Adrenal gland (tissue), 12 donors: ENCODE results near the gene CNTLN. TPM values are rescaled to one million over a fixed set of nuclear protein-coding genes. Genes with fewer than 3 reads are reported as not detected.

Experiments used
- DNase-seq, 7 donors: peaks; one replicate each; pipeline ENCODE4 v3.0.0-alpha.2; 2019 to 2020
- H3K27ac ChIP-seq, 5 donors: fragments of 200-600 bp; sonication (generic) in 4 of 5; 1 replicate in 3 of 5; 2 replicates in 2 of 5; pipeline versions ENCODE4 v1.5.1 to v1.8.0; 2016 to 2020; ENCODE audit warnings: mild to moderate bottlenecking in 1 of 5
- H3K27me3 ChIP-seq: fragments of 200-600 bp; 2 replicates; pipeline ENCODE4 v1.8.0; 2021
- H3K36me3 ChIP-seq, 2 donors: fragments of 200-600 bp; replicated peaks in 1 of 2; 1 replicate in 1 of 2; 2 replicates in 1 of 2; pipeline versions ENCODE4 v1.5.1 to v1.8.0; 2018 to 2022
- H3K4me1 ChIP-seq, 2 donors: fragments of 200-600 bp; replicated peaks in 1 of 2; 1 replicate in 1 of 2; 2 replicates in 1 of 2; pipeline versions ENCODE4 v1.5.1 to v1.8.0; 2018 to 2021
- H3K4me3 ChIP-seq, 4 donors: fragments of 200-600 bp; sonication (generic) in 3 of 4; one replicate each; pipeline ENCODE4 v1.5.1; 2016 to 2018
- H3K9me3 ChIP-seq, 3 donors: fragments of 200-600 bp; sonication (generic) in 1 of 3; replicated peaks in 1 of 3; 1 replicate in 2 of 3; 2 replicates in 1 of 3; pipeline versions ENCODE4 v1.5.1 to v1.8.0; 2016 to 2021
- POLR2A ChIP-seq, 2 donors: fragments of 450-650 bp; IDR thresholded peaks; one replicate each; pipeline ENCODE4 v1.6.1; 2017; ENCODE audit warnings: antibody characterized with exemption in 2 of 2, mild to moderate bottlenecking in 2 of 2, moderate library complexity in 1 of 2
- WGBS, 4 donors: extraction: QIAGEN DNeasy Blood & Tissue Kit in 2 of 4; methylation state at CpG; one replicate each; pipeline versions ENCODE4 v1.1.5 to v1.1.7; 2013 to 2017; 5-methylcytosine and 5-hydroxymethylcytosine counted together
- intact Hi-C, 2 donors: fragments of 100-400 bp; cut with DNase I; formaldehyde crosslinking; loops; one replicate each; pipeline versions ENCODE4 v1.14.1 to v1.15.0; 2022 to 2023
- polyA plus RNA-seq, 3 donors: library from polyadenylated mRNA; stranded (reverse); fragments of 200-250 nt in 2 of 3; fragments of 350-450 nt in 1 of 3; fragmentation: Illumina TruSeq in 1 of 3; extraction: RNeasy Lipid Tissue Mini Kit (QIAGEN cat#74804) in 1 of 3; gene quantifications; one replicate each; pipeline ENCODE4 v1.2.3, GENCODE V29; 2013 to 2014
- total RNA-seq, 9 donors: library from RNA; depleted of rRNA in 4 of 9; stranded (reverse); fragments of >200 nt in 4 of 9; fragments of 120-200 nt in 1 of 9; fragmentation: NEBNext Ultra II Directional in 1 of 9; extraction: Animal tissue kit (Norgen Biotek cat#: 25700) in 1 of 9; gene quantifications; one replicate each; pipeline versions ENCODE4 v1.1.0 to v1.2.4, GENCODE V29; 2013 to 2023
- TF ChIP-seq, protein P1 (sequence below), 6 experiments: fragments of 450-650 bp in 4 of 6; fragments of 200-600 bp in 2 of 6; sonication (generic) in 1 of 6; IDR thresholded peaks; 1 replicate in 5 of 6; 2 replicates in 1 of 6; pipeline versions ENCODE4 v1.5.1 to v1.8.0; 2016 to 2021; ENCODE audit warnings: antibody characterized with exemption in 6 of 6, mild to moderate bottlenecking in 2 of 6, moderate library complexity in 1 of 6
- donor health status: healthy with polysubstance abuse.
- donor health status: Bipolar disorder and iron deficiency.
- donor health status: DM: yes; HTN: yes; CAD: no.
- donor health status: DM: no; HTN: no; CAD: no.
- donor health status: DM: no; HTN: no; CAD: no.
- donor health status: DM: yes; HTN: yes; CAD: no.

Gene CNTLN
- total and polyA plus RNA-seq, 12 donors, result 2.1 to 13.6 (median 6.4) TPM

GRCh38 chr9:17137566-17137965 lies 2.7 kb downstream of the CNTLN start:
- Histone ChIP-seq H3K4me3 (no peak overlapping the region), H3K9me3 (no peaks in the 10 kb centered on the region), H3K27ac (no peak overlapping the region), H3K4me1 (peaks cover 0 to 6% of the 10 kb centered on the region in 2 donors), H3K36me3 (no peaks in the 10 kb centered on the region), H3K27me3 (no peaks in the 10 kb centered on the region)
- no peak for TF ChIP-seq POLR2A (IDR thresholded peaks at IDR 0.05)
- TF ChIP-seq, protein P1, sequence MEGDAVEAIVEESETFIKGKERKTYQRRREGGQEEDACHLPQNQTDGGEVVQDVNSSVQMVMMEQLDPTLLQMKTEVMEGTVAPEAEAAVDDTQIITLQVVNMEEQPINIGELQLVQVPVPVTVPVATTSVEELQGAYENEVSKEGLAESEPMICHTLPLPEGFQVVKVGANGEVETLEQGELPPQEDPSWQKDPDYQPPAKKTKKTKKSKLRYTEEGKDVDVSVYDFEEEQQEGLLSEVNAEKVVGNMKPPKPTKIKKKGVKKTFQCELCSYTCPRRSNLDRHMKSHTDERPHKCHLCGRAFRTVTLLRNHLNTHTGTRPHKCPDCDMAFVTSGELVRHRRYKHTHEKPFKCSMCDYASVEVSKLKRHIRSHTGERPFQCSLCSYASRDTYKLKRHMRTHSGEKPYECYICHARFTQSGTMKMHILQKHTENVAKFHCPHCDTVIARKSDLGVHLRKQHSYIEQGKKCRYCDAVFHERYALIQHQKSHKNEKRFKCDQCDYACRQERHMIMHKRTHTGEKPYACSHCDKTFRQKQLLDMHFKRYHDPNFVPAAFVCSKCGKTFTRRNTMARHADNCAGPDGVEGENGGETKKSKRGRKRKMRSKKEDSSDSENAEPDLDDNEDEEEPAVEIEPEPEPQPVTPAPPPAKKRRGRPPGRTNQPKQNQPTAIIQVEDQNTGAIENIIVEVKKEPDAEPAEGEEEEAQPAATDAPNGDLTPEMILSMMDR (IDR thresholded peaks at IDR 0.05), result no peak
- DNase-seq, result no peak
- intact Hi-C loops, result no loop called here

DNA sequence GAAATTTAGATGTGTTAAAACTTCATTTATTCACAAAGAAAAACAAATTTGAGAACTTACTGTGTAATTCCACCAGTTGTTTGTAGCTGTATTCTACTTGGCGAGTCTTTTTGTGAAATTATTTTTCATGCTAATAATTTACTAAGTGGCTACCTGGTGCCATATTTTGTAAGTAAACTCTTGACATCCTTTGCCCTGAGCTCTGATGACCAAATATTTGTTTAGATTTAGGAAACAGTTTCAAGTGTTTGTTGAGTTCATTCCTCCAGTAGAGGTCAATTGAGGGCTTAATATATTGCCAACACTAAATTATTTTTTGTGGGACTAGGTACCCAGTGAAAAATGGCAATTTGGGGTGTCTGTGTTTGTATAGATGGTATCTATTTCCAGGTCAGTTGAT lies 3.7 kb downstream of the CNTLN start:
- no peak for DNase-seq
- Histone ChIP-seq H3K36me3 (no peaks in the 10 kb centered on the region), H3K4me3 (no peak overlapping the region), H3K27me3 (no peaks in the 10 kb centered on the region), H3K9me3 (no peaks in the 10 kb centered on the region), H3K27ac (no peak overlapping the region), H3K4me1 (peaks cover 0 to 6% of the 10 kb centered on the region in 2 donors)
- TF ChIP-seq, protein P1 (IDR thresholded peaks at IDR 0.05), result no peak
- no peak for TF ChIP-seq POLR2A (IDR thresholded peaks at IDR 0.05)
- intact Hi-C loops, result no loop called here
- WGBS, 4 donors, result 98 to 100% (median 100%) methylated on average over 1 of the region's 1 CpG

GRCh38 chr9:17140418-17140817 lies 5.6 kb downstream of the CNTLN start:
- WGBS, 4 donors, result 75 to 90% (median 89%) methylated on average over 5 of the region's 5 CpGs
- no peak for TF ChIP-seq POLR2A (IDR thresholded peaks at IDR 0.05)
- TF ChIP-seq, protein P1 (IDR thresholded peaks at IDR 0.05), result no peak
- DNase-seq, result no peak

DNA sequence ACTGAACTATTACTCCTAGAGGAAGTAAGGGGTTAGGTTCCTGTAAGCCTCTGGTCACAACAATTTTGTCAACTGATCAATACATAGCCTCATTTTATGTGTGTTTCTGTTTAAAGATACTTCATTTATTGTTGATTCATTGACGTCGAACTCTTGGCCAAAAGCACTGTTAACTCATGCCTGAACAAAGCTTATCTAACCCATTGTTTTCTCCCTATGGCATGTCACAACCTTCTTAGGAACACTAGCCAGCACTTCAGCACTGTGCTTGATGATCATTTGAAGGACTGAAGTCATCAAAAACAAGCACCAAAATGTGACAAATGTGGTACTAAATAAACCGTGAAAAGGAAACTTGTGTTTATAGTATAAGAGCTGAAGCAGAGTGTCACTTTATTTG lies 13.5 kb downstream of the CNTLN start:
- no peaks in the 10 kb centered on the region for H3K4me1 ChIP-seq
- WGBS, 4 donors, result 81 to 95% (median 85%) methylated on average over 3 of the region's 3 CpGs
- H3K27me3 ChIP-seq, result no peaks in the 10 kb centered on the region
- H3K27ac ChIP-seq, result no peak overlapping the region
- no peak overlapping the region for H3K4me3 ChIP-seq
- intact Hi-C loops, result no loop called here
- H3K9me3 ChIP-seq, result no peaks in the 10 kb centered on the region
- DNase-seq, result no peak
- H3K36me3 ChIP-seq, result no peaks in the 10 kb centered on the region
- TF ChIP-seq, protein P1 (IDR thresholded peaks at IDR 0.05), result no peak
- no peak for TF ChIP-seq POLR2A (IDR thresholded peaks at IDR 0.05)

More at GRCh38 chr9:17140418-17140817, 5.6 kb downstream of the CNTLN start:
- H3K9me3 ChIP-seq, result no peaks in the 10 kb centered on the region
- H3K4me3 ChIP-seq, result no peak overlapping the region
- H3K27me3 ChIP-seq, result no peaks in the 10 kb centered on the region
- peaks cover 0 to 6% of the 10 kb centered on the region in 2 donors for H3K4me1 ChIP-seq
- H3K36me3 ChIP-seq, result no peaks in the 10 kb centered on the region
- intact Hi-C loops, result no loop called here
- no peak overlapping the region for H3K27ac ChIP-seq
